SHP77 (cell line): ENCODE measurements around the gene HLA-DQB2.
"Not testable (repeated sequence)": the region's sequence is repeated elsewhere in the genome, so short reads cannot be mapped to it uniquely, and the experiment has no call there.

Experiments used
- DNase-seq, 2 experiments: peaks; one replicate each; lab custom pipeline; 2025; lab: John Stamatoyannopoulos, UW

Gene HLA-DQB2

DNA sequence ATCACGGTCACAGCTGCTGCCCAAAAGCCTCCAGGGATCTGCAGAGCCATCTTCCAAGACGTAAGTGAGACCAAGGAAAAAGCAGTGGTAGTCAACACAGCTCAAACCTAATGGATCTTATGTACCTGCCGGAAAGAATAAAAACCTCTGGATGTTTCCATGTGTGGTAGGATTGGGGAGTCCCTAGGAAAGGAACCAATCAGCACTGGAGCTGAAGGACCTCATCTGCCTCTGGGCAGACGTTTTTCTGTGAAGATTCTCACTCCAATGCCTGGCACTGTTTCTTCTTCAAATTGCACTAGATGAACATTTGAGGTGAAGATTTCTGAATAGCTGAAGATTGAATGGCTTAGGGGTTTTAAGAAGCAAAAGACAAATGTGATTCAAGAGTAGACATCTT lies at the start of gene HLA-DQB2:
Gene HLA-DQB2 (minus strand): TSS at position 112 of the 400 bp plus-strand sequence. CDS start 62 bp downstream, at position 50.
- no peak for DNase-seq

DNA sequence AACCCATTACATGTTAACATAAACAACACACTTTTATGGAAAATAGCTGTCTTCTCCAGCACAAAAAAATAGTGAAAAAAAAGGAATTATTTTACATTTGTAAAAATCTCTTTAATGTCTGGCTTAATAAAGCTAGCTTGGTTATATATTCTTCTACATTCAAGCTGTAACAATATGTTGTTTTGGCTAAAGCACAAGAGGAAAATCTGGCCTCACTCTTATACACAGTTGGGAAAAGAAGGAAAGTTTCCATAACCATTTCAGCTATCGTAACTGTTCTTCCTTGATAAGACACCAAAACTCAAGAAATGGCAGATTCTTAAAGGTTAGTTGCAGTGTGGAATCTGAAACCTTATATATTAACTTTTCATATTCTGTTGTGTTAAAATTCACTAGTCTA lies 45.8 kb upstream of the HLA-DQB2 start:
- no peak for DNase-seq

DNA sequence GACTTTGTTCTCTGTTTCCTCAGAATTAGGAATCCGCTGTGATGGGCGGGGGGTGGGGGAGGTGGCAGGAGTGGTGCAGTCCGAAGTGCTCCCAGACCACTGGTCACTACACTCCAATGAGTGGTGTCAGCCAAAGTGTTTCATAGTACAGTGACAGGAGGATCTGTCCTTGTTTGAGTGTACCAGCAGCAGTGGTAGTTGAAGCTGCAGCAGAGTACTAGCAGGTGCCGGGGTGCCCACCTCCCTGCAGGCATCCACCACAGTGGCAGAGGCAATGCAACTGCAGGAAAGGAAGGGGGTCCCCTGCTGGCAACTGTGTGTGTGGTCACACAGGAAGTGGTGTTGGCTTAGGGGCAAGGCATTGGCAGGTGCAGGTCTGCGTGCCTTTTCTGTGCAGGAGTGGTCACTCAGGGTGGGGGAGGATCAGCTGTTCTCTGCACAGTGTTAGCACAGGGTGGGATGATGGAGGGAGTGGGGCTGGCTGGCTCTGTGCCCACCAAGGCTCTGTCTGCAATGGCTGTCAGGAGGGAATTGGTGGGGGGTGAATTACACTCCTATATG lies 43.8 kb upstream of the HLA-DQB2 start:
- DNase-seq: no peak

DNA sequence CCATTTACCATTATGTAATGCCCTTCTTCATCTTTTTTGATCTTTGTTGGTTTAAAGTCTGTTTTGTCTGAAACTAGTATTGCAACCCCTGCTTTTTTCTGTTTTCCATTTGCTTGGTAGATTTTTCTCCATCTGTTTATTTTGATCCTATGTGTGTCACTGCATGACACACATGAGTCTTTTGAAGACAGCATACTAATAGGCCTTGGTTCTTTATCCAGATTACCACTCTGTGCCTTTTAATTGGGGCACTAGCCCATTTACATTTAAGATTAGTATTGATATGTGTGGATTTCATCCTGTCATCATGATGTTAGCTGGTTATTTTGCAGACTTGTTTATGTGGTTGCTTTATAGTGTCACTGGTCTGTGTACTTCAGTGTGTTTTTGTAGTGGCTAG lies 42.1 kb upstream of the HLA-DQB2 start:
- DNase-seq: not testable (repeated sequence)

DNA sequence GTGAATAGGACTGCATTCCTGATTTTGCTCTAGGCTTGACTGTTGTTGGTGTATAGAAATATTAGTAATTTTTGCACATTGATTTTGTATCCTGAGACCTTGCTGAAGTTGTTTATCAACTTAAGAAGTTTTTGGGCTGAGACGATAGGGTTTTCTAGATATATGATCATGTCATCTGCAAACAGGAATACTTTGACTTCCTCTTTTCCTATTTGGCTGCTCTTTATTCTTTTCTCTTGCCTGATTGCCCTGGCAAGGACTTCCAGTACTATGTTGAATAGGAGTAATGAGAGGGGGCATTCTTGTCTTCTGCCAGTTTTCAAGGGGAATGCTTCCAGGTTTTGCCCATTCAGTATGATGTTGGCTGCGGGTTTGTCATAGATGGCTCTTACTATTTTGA lies 40.1 kb upstream of the HLA-DQB2 start:
- no peak for DNase-seq

DNA sequence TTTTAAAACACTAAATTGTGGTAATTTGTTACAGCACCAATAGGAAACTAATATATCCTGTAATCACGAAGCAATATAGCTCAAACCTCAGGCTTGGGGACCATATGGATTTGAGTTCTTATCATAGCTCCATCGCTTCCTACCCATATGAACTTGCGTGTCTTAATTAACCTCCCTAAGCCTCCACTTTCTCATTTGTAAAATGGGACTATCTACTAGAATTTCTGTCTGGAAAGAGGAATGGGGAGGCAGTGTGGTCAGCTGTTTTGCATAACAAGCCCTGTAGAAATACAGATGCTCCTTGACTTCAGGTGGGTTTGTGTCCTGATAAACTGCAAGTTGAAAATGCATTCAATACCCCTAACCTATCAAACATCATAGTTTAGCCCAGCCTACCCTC lies 36.4 kb upstream of the HLA-DQB2 start:
- DNase-seq: no peak

DNA sequence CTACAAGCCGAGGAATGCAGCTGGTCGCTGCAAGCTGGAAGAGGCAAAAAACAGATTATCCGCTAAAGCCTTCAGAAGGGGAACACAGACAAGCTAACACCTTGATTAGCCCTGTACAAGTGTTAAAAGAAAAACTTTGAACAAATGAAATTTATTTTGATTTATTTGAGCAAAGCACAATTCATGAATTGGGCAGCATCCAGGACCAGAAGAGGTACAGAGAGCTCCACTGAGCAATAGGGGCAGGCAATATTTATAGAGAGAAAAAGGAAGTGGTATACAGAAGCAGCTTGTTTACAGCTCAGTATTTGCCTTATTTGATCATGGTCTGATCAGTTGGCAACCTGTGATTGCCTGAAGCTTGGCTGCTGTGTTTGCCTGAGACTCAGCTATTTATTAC lies 35.8 kb upstream of the HLA-DQB2 start:
- DNase-seq: no peak

DNA sequence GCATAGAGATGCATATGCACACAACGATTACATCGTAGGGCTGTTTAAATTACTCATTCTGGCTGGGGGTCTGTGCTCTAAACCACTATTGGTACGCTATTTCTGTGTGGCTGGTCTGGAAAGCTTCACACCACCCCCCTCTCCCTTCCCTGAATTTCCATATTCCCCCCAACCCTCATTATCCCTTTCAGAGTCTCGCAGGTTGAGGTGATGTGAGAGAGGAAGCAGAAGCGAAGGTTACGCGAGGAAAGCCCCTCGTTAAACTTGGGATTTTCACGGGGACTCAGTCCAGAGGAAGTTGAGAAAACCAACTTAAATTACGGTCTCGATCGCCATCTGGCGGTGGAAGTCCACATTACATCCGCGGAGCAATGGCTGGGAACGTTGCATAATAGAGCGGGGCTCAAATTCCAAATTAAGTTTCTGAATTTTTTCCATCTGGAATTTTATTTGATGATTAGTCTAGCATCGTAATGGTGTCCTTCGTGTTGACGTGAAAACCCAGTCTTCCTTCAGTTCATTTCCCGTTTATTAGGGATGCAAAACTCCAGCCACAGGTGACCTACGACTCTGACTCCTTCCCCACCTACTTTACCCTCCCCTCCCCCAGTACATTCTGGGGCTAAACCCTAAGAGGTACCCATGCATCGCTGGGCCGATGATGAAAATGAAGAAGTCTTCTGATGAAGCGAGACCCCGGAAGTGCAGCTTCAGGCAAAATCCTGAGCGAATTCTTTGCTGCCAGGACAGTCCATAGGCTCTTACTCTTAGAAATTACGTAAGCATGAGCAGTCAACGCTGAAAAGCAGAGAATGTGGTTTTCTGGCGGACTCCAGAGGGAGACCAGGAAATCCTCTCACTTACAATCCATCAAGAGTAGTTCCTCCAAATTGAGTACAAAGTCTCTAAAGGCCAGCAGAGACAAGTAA lies 33.8 kb upstream of the HLA-DQB2 start:
- peak; percentile 15 to 56 for DNase-seq

DNA sequence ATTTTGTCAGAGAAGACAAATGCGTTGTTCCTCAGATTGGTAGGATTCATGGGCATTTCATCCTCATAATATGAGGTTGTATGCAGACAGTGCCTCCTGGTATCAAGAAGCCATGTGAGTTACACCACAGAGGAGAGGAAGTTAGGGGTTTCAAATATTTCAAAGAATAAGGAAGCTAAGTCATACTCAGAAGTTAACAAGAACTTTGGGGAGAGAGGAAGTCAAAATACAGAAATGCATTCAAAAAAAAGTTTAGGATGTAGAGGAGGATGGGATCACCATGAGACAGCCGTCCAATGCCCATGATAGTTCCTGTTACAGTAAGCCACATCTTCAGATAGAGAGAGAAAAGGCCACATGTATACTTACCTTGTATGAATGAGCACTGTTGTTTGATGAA lies 31.2 kb upstream of the HLA-DQB2 start:
- no peak for DNase-seq

DNA sequence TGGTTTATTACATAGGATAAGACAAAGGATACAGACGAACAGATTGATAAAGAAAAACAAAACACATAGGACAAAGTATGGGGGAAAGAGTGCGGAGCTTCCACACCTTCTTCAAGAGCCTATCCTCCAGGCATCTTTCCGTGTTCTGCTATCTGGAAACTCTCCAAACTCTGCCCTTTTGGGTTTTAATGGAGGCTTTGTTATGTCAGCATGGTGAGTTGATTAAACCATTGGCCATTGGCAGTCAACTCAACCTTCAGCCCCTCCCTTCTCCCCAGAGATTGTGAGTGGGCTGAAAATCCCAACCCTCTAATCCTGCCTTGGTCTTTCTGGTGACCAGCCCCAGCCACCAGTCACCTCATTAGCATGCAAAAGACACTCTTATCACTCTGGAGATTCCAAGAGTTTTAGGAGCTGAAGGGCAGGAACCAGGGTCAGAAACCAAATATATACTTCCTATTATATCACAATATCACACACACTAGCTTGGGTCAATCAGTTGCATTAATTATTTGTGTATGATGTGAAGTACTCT lies 29.6 kb upstream of the HLA-DQB2 start:
- DNase-seq: no peak

DNA sequence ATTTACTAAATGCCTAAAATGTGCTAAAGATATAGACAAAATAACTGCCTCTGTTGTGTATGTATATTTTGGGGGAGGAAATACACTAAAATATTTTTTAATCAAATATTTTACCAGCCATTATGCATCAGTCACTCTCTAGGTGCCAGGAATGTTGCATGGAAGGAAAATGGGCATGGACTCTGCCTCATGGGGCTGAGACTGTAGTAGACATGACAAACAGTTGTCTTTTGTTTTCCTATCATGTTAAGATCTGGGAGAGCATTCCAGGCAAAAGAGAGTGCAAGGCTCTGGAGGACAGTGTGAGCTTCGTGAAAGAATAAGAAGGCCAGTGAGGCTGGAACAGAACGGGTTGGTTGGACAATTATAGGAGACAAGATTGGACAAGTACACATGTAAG lies 27.0 kb upstream of the HLA-DQB2 start:
- no peak for DNase-seq

DNA sequence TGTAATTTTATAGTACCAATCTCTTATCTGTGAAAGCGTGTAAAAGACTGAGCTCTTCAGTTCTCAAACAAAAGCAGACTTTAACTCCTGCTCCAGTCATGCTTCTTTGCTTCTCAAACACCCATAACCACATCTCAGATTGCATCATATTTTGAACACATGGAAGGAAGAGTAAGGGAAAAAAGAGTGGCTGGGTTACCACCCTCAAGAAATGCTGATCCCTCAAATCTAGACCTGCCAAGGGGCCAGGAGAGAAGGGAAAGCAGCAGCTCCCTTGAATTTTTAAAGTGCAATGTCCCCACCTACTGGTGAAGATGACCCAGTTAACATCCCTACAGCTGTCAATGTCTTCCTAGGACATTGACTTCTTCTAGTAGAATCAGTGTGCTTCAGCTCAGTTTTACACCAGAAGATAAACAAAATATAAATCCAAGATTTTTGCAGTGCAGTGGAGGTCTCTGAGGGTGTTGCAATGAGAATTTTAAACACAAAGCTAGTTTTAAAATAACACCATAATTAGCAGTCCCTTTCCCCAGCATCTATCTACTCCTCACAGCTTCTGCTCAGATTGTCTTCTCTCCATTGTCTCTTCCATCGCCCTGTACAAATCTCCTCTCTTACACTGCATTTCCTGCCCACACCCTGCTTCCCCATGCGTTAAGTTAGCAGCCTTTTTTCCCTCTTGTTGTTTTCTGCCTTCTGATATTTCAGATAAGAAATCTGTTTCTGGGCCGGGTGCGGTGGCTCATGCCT lies 22.6 kb upstream of the HLA-DQB2 start:
- peak; percentile 28 to 46 for DNase-seq

DNA sequence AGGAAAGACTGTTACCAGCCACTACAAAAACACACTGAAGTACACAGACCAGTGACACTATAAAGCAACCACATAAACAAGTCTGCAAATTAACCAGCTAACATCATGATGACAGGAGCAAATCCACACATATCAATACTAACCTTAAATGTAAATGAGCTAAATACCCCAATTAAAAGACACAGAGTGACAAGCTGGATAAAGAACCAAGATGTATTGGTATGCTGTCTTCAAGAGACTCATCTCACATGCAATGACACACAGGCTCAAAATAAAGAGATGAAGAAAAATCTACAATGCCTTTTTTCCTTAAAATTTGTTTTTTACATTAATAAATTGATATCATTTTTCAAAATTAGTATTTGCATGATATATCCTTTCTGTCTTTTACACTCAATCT lies 19.6 kb upstream of the HLA-DQB2 start:
- DNase-seq: not testable (repeated sequence)

DNA sequence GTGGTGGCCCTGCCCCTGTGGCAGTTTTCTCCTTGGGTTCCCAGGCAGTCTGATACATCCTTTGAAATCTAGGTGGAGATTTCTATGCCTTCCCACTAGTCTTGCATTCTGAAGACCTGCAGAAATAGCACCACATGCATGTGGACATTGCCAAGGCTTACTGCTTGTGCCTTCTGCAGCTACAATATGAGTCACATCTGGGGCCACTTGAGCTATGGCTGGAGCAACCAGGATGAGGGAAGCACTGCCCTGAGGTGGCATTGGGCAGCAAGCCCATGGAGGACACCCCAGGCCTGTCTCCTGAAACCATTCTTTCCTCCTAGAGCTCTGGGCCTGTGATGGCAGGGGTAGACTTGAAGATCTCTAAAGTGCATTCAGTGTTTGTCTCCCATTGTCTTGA lies 15.7 kb upstream of the HLA-DQB2 start:
- DNase-seq: no peak

DNA sequence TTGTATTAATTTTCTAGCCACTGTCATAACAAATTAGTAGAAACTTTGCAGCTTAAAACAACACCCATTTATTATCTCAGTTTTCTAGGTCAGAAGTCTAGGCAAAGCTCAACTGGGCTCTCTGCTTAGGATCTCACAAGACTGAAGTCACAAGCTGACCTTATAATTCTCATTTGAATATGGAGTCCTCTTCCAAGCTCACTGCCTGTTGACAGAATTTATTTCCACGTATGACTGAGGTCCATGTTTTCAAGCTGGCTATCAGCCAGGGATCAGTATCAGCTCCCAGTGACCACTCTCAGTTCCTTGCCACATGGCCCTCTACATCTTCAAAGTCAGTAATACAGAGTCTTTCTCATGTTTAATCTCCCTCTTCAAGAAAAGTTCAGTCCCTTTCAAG lies 11.7 kb upstream of the HLA-DQB2 start:
- no peak for DNase-seq

DNA sequence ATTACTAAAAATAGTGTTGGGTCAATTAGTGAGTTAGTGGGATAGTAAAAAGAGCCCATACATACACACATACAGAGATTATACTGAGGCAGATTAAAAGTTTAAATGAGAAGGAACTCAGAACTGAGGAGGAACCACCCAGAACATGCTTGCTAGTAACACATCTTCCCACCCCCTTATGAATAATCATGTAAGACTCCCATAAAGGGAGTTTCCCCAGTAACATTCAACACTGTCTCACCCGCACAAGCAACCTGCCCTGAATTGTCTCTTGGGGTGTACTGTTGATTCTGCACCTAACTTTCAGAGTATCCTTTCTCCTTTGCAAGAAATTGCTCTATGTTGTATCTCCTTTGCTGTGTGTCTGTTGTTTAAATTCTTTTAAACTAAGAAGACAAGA lies 11.1 kb upstream of the HLA-DQB2 start:
- DNase-seq: no peak

DNA sequence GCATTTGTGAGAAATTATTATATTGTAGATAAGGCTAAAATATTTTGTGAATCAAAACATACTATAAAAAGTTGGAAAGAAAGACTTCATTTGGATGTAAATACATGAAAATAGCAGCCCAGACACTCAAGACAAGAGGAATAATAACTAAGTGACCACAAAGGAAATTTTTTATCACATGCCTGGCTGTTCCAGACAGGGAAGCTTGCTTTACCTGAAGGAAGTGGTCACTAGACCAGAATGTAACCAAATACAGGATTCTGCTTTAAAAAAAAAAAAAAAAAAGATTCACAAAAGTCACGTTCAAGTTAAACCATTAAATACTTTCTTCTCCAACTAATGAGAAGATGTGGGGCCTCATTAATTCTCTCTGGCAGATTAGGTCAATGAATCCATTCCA lies 9.3 kb upstream of the HLA-DQB2 start:
- no peak for DNase-seq

DNA sequence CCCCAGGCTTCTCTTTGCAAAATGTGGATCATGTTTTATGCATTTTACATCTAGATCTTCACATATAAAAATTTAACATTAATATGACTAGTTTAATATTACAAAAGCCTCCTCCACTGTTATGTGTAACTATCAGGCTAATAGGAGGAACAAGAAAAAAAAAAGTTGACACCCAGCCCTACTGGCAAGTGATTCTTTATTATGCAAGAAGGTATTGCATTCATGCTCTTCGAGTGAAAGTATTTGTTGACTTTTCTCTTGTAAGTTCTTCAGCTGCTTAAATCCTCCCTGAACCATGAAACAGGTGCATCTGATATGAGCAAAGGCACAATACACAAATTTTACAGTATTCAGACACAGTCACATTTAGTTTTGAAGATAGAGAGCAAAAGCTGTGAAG lies 716 bp upstream of the HLA-DQB2 start:
- DNase-seq: no peak

DNA sequence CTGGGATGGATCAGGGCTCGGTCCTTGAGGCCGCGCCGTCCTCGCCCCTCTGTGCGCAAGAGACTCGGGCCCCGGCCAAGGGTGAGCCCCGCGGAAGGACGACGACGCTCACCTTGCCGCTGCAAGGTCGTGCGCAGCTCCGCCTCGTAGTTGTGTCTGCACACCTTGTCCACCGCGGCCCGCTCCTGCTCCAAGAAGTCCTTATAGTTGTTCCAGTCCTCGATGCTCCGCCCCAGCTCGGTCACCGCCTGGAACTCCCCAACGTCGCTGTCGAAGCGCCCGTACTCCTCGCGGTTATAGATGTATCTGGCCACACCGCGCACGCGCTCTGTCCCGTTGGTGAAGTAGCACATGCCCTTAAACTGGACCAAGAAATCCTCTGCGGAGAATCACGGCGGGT lies 1.8 kb downstream of the HLA-DQB2 start:
- no peak for DNase-seq

DNA sequence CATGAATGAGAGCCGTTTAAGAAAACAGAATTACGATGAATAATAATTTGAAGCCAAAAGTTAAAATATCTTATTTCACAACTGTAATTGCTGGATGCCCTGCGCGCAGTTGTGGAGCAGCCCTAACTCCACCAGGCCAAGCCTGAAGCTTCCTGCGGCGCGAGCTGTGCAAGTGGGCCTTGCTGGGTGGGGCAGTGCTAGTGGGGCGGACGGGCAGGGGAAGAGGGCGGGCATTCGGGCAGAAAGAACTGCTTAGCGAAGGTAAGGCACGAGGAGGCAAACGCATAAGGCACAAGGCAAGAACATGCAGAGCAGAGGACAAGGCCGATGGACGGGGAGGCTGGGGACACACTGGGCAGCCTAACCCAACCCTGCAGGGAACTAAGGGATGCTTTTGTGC lies 2.3 kb downstream of the HLA-DQB2 start:
- DNase-seq: no peak

DNA sequence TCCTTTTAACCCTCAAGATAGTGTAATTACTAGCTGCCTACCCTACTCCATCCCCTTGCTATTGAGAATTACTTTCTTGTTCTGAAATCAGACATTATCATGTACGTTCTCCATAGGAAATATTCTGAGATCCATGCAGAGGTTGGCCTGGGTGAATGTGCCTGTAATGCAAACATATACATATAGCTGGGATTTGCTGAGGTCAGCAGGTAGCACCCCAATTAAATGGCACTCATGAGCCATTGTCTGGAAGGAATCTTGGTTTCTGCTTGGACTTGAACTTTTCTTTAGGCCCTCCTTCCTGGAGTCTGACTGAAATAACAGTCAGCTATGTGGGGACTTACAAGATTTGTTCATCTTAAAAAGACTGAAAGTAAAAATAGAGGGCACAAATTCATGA lies 3.7 kb downstream of the HLA-DQB2 start:
- DNase-seq: no peak

DNA sequence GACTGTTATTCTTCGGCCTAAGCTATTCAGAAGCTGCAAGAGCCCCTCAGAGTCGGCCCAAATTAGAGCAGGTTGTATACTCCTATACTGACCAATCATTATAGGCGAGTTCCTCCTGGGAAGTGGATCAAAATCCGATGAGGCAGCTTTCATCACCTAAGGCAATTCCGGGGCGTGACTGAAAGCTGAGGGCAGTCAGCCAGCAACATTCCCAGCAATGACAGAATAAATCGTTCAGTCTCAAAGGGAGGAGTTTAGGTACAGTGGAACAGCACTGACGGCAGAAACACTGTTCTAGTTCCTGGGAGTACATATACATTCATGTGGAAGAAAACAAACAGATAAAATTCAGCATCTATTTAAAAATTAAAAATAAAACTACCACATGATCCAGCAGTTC lies 10.8 kb downstream of the HLA-DQB2 start:
- DNase-seq: no peak

DNA sequence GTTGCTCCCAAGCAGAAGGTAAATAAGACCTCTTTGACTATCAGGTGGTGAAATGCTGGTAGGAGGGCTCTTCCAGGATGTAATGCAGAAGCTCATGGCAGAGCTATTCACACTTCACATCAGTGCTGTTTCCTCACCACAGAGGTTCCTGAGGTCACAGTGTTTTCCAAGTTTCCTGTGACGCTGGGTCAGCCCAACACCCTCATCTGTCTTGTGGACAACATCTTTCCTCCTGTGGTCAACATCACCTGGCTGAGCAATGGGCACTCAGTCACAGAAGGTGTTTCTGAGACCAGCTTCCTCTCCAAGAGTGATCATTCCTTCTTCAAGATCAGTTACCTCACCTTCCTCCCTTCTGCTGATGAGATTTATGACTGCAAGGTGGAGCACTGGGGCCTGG lies 17.7 kb downstream of the HLA-DQB2 start:
- not testable (repeated sequence) for DNase-seq
